Gastroesophageal sphincter (tissue), 3 donors: ENCODE data around the gene CRACR2A.

ENCODE experiments used
- EP300 ChIP-seq: sonication (generic); formaldehyde crosslinking; IDR thresholded peaks from one replicate; pipeline ENCODE4 v1.6.1; 2017; ENCODE audit warnings: antibody characterized with exemption, mild to moderate bottlenecking
- POLR2AphosphoS5 ChIP-seq: sonication (generic); formaldehyde crosslinking; IDR thresholded peaks from one replicate; pipeline ENCODE4 v1.6.1; 2017; ENCODE audit warnings: antibody characterized with exemption
- TF ChIP-seq, protein P1 (sequence below), 4 experiments: fragments of 200-600 bp in 2 of 4; fragments of 450-650 bp in 2 of 4; sonication (generic) in 1 of 4; IDR thresholded peaks; one replicate each; pipeline ENCODE4 v1.5.1; 2017 to 2019; ENCODE audit warnings: antibody characterized with exemption in 4 of 4, mild to moderate bottlenecking in 2 of 4, moderate library complexity in 2 of 4

GRCh38 chr12:3797531-3798048, 44.7 kb upstream of the CRACR2A start:
- TF ChIP-seq, protein P1, sequence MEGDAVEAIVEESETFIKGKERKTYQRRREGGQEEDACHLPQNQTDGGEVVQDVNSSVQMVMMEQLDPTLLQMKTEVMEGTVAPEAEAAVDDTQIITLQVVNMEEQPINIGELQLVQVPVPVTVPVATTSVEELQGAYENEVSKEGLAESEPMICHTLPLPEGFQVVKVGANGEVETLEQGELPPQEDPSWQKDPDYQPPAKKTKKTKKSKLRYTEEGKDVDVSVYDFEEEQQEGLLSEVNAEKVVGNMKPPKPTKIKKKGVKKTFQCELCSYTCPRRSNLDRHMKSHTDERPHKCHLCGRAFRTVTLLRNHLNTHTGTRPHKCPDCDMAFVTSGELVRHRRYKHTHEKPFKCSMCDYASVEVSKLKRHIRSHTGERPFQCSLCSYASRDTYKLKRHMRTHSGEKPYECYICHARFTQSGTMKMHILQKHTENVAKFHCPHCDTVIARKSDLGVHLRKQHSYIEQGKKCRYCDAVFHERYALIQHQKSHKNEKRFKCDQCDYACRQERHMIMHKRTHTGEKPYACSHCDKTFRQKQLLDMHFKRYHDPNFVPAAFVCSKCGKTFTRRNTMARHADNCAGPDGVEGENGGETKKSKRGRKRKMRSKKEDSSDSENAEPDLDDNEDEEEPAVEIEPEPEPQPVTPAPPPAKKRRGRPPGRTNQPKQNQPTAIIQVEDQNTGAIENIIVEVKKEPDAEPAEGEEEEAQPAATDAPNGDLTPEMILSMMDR (IDR thresholded peaks at IDR 0.05): no peak
- TF ChIP-seq EP300 (no peak), POLR2AphosphoS5 (no peak)
